ENCODE data around the gene ZC3H15.

GRCh38 chr2:186517090-186517489, 31.0 kb downstream of the ZC3H15 start:
- TF ChIP-seq CREB1 (CRISPR knock-in tag; IDR thresholded peaks at IDR 0.05; ENCODE audit: low read depth) (no peak), CTCF (conservative IDR thresholded peaks at IDR 0.05; ENCODE audit: low read depth in 2 of 2) (no peak), POLR2AphosphoS5 (IDR thresholded peaks at IDR 0.05; ENCODE audit: low read depth) (no peak), NANOG (IDR thresholded peaks at IDR 0.05; ENCODE audit: borderline replicate concordance) (no peak)

All from GM23338 (cell line).